Measurements from ENCODE around the gene MEX3B.

The MEX3B gene

GRCh38 chr15:82051664-82052063, 5.8 kb upstream of the MEX3B start:
- H3K4me1 ChIP-seq (ENCODE audit: control insufficient read depth, low read length): no peaks in the 10 kb centered on the region
- no peaks in the 10 kb centered on the region for H3K36me3 ChIP-seq (ENCODE audit: control insufficient read depth, low read length)
- H3K79me2 ChIP-seq (ENCODE audit: control insufficient read depth, low read length): no peaks in the 10 kb centered on the region
- H4K20me1 ChIP-seq (ENCODE audit: control insufficient read depth, insufficient read depth, low read depth, low read length): no peaks in the 10 kb centered on the region
- TF ChIP-seq CTCF (IDR thresholded peaks at IDR 0.05; ENCODE audit: low read depth, low read length, poor library complexity, severe bottlenecking) (no peak), EZH2phosphoT487 (IDR thresholded peaks at IDR 0.05; ENCODE audit: borderline replicate concordance, low read length) (no peak)
- no peak overlapping the region for H3K4me3 ChIP-seq (ENCODE audit: low read length)
- H3K9me3 ChIP-seq (ENCODE audit: control insufficient read depth, insufficient read depth, low read length): no peaks in the 10 kb centered on the region
- H3K27me3 ChIP-seq (ENCODE audit: control insufficient read depth, low read length): peaks cover 11% of the 10 kb centered on the region; the same call in 1 of the 2 replicates
- no peak overlapping the region for H3K27ac ChIP-seq (ENCODE audit: low read depth, low read length)
- H3K9me2 ChIP-seq (replicated peaks; ENCODE audit: control insufficient read depth, low read length): no peaks in the 10 kb centered on the region
- peaks cover 2% of the 10 kb centered on the region; the same call in 1 of the 2 replicates for H3F3A ChIP-seq (ENCODE audit: control insufficient read depth, insufficient read depth)
- H3K4me2 ChIP-seq (ENCODE audit: low read length): no peak overlapping the region

GRCh38 chr15:82048811-82049210, 3.0 kb upstream of the MEX3B start:
- Histone ChIP-seq H3K79me2 (ENCODE audit: control insufficient read depth, low read length) (peaks cover 18% of the 10 kb centered on the region), H3K4me1 (ENCODE audit: control insufficient read depth, low read length) (peaks cover 7% of the 10 kb centered on the region), H4K20me1 (ENCODE audit: control insufficient read depth, insufficient read depth, low read depth, low read length) (no peaks in the 10 kb centered on the region; the same call in 1 of the 2 replicates), H3K4me3 (ENCODE audit: low read length) (no peak overlapping the region), H3K9me2 (replicated peaks; ENCODE audit: control insufficient read depth, low read length) (no peaks in the 10 kb centered on the region), H3K36me3 (ENCODE audit: control insufficient read depth, low read length) (peaks cover 5% of the 10 kb centered on the region; the same call in 1 of the 2 replicates), H3K27me3 (ENCODE audit: control insufficient read depth, low read length) (peaks cover 11% of the 10 kb centered on the region; the same call in 1 of the 2 replicates), H3F3A (ENCODE audit: control insufficient read depth, insufficient read depth) (peaks cover 2% of the 10 kb centered on the region; the same call in 1 of the 2 replicates), H3K27ac (ENCODE audit: low read depth, low read length) (no peak overlapping the region), H3K9me3 (ENCODE audit: control insufficient read depth, insufficient read depth, low read length) (no peaks in the 10 kb centered on the region), H3K4me2 (ENCODE audit: low read length) (no peak overlapping the region)
- TF ChIP-seq EZH2phosphoT487 (IDR thresholded peaks at IDR 0.05; ENCODE audit: borderline replicate concordance, low read length) (no peak), CTCF (IDR thresholded peaks at IDR 0.05; ENCODE audit: low read depth, low read length, poor library complexity, severe bottlenecking) (no peak)

- peaks cover 2% of the 10 kb centered on the region; the same call in 1 of the 2 replicates for H3F3A ChIP-seq (ENCODE audit: control insufficient read depth, insufficient read depth)
- H3K27me3 ChIP-seq (ENCODE audit: control insufficient read depth, low read length): peaks cover 11% of the 10 kb centered on the region; the same call in 1 of the 2 replicates
- peak overlapping the region; percentile 63 for H3K4me3 ChIP-seq (ENCODE audit: low read length)
- H3K36me3 ChIP-seq (ENCODE audit: control insufficient read depth, low read length): peaks cover 12% of the 10 kb centered on the region; the same call in 1 of the 2 replicates
- H3K4me2 ChIP-seq (ENCODE audit: low read length): peak overlapping the region; percentile 44
- no peaks in the 10 kb centered on the region for H3K9me2 ChIP-seq (replicated peaks; ENCODE audit: control insufficient read depth, low read length)
- peaks cover 22% of the 10 kb centered on the region for H3K79me2 ChIP-seq (ENCODE audit: control insufficient read depth, low read length)
- no peaks in the 10 kb centered on the region for H3K9me3 ChIP-seq (ENCODE audit: control insufficient read depth, insufficient read depth, low read length)
- H3K4me1 ChIP-seq (ENCODE audit: control insufficient read depth, low read length): peaks cover 7% of the 10 kb centered on the region
- no peaks in the 10 kb centered on the region; the same call in 1 of the 2 replicates for H4K20me1 ChIP-seq (ENCODE audit: control insufficient read depth, insufficient read depth, low read depth, low read length)
- no peak overlapping the region for H3K27ac ChIP-seq (ENCODE audit: low read depth, low read length)
- peak; percentile 10 for TF ChIP-seq CTCF (IDR thresholded peaks at IDR 0.05; ENCODE audit: low read depth, low read length, poor library complexity, severe bottlenecking)
- no peak for TF ChIP-seq EZH2phosphoT487 (IDR thresholded peaks at IDR 0.05; ENCODE audit: borderline replicate concordance, low read length)
Measured at GRCh38 chr15:82047453-82048400, 1.9 kb upstream of the MEX3B start.

Data from DOHH2 (cell line).